OCI-LY7 (cell line): ENCODE measurements around the gene HK2.

Source experiments
- EZH2phosphoT487 ChIP-seq: fragments of 200-600 bp; sonication (generic); IDR thresholded peaks from 2 replicates; pipeline ENCODE4 v1.6.1; 2018; ENCODE audit warnings: low read depth, borderline replicate concordance, mild to moderate bottlenecking, mixed run types, antibody characterized with exemption, low read length, moderate library complexity, mixed read lengths
- TF ChIP-seq, protein P1 (sequence below): fragments of 200-600 bp; sonication (generic); conservative IDR thresholded peaks from 2 replicates; pipeline ENCODE4 v1.5.1; 2014; ENCODE audit warnings: mild to moderate bottlenecking, antibody characterized with exemption, low read length, moderate library complexity, mixed read lengths

DNA sequence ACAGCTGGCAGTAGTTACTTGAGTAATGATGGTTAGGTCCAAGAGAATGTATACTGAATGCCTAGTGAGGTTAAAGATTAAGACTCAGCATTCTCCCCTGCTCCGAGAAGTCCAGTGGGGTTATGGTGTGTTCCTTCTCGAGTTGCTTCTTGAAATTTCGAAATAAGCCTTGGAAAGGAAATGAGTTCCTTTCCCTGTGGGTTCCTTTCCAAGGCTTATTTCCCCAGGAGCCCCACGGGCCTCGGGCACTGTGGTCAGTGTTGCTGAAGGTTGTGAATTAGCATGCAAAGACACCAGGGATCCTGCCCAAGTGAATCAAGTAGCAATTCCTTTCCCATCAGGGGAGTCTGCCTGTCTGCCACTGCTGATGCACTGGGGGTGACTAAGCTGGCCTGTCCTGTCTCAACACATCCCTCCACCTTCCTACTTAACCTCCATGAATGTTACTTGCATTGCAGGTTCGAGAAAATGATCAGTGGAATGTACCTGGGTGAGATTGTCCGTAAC, 53.6 kb downstream of the HK2 start:
- TF ChIP-seq, protein P1, sequence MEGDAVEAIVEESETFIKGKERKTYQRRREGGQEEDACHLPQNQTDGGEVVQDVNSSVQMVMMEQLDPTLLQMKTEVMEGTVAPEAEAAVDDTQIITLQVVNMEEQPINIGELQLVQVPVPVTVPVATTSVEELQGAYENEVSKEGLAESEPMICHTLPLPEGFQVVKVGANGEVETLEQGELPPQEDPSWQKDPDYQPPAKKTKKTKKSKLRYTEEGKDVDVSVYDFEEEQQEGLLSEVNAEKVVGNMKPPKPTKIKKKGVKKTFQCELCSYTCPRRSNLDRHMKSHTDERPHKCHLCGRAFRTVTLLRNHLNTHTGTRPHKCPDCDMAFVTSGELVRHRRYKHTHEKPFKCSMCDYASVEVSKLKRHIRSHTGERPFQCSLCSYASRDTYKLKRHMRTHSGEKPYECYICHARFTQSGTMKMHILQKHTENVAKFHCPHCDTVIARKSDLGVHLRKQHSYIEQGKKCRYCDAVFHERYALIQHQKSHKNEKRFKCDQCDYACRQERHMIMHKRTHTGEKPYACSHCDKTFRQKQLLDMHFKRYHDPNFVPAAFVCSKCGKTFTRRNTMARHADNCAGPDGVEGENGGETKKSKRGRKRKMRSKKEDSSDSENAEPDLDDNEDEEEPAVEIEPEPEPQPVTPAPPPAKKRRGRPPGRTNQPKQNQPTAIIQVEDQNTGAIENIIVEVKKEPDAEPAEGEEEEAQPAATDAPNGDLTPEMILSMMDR, result no peak
- TF ChIP-seq EZH2phosphoT487, result no peak
